SU-DHL-6 (cell line): Measurements from ENCODE around the gene GPRC5A.

Source experiments
- H2AFZ ChIP-seq: fragments of 200-600 bp; sonication (generic); 2 replicates; pipeline ENCODE4 v1.6.1; 2014; ENCODE audit warnings: low read depth, mild to moderate bottlenecking, moderate library complexity, mixed read lengths, antibody characterized with exemption, low read length; ENCODE audit not compliant: severe bottlenecking
- H3F3A ChIP-seq: fragments of 200-600 bp; shearing (Covaris generic); 2 replicates; pipeline ENCODE4 v1.6.0; 2016; ENCODE audit warnings: antibody characterized with exemption, mild to moderate bottlenecking; ENCODE audit not compliant: insufficient read depth
- H3K27ac ChIP-seq: fragments of 200-600 bp; sonication (generic); 2 replicates; pipeline ENCODE4 v1.5.1; 2016; ENCODE audit warnings: low read depth, mild to moderate bottlenecking, low read length, moderate library complexity, mixed read lengths
- H3K27me3 ChIP-seq: fragments of 200-600 bp; sonication (generic), shearing (Covaris generic); 2 replicates; pipeline ENCODE4 v1.6.0; 2014; ENCODE audit warnings: mild to moderate bottlenecking, low read length
- H3K36me3 ChIP-seq: fragments of 200-600 bp; sonication (generic); 2 replicates; pipeline ENCODE4 v1.6.1; 2014; ENCODE audit warnings: mild to moderate bottlenecking, low read length, mixed read lengths
- H3K4me2 ChIP-seq: fragments of 300-600, 200-600 bp; shearing (Covaris generic), sonication (generic); 2 replicates; pipeline ENCODE4 v1.6.0; 2014; ENCODE audit warnings: low read length, low read depth, mild to moderate bottlenecking; ENCODE audit not compliant: poor library complexity, severe bottlenecking
- H3K4me3 ChIP-seq: fragments of 200-600 bp; sonication (generic); 2 replicates; pipeline ENCODE4 v1.5.1; 2014; ENCODE audit warnings: antibody characterized with exemption, low read length, mild to moderate bottlenecking, mixed read lengths; ENCODE audit not compliant: insufficient read depth, poor library complexity, severe bottlenecking
- H3K79me2 ChIP-seq: fragments of 200-600 bp; sonication (generic); 2 replicates; pipeline ENCODE4 v1.6.1; 2014; ENCODE audit warnings: mild to moderate bottlenecking, low read length, moderate library complexity; ENCODE audit not compliant: insufficient read depth
- H3K9ac ChIP-seq: fragments of 200-600 bp; sonication (generic); 2 replicates; pipeline ENCODE4 v1.7.0; 2014; ENCODE audit warnings: mild to moderate bottlenecking, low read length
- H3K9me2 ChIP-seq: fragments of 200-600 bp; sonication (generic); replicated peaks from 2 replicates; pipeline ENCODE4 v1.6.1; 2014; ENCODE audit warnings: low read length; ENCODE audit not compliant: insufficient read depth
- H3K9me3 ChIP-seq: fragments of 200-600 bp; sonication (generic); 2 replicates; pipeline ENCODE4 v1.6.1; 2014; ENCODE audit warnings: low read length, mixed read lengths; ENCODE audit not compliant: insufficient read depth
- H4K20me1 ChIP-seq: fragments of 200-600 bp; sonication (generic); 2 replicates; pipeline ENCODE4 v1.6.1; 2014; ENCODE audit warnings: low read depth, mild to moderate bottlenecking, antibody characterized with exemption, low read length, moderate library complexity, mixed read lengths
- CTCF ChIP-seq: fragments of 200-600 bp; sonication (generic); IDR thresholded peaks from one replicate; pipeline ENCODE4 v1.5.1; 2017; ENCODE audit warnings: antibody characterized with exemption, mild to moderate bottlenecking, low read length, moderate library complexity; ENCODE audit not compliant: insufficient read depth, poor library complexity, severe bottlenecking
- EZH2phosphoT487 ChIP-seq: fragments of 200-600 bp; sonication (generic), shearing (Covaris generic); conservative IDR thresholded peaks from 2 replicates; pipeline ENCODE4 v1.6.1; 2018; ENCODE audit warnings: mild to moderate bottlenecking, antibody characterized with exemption, low read length, moderate library complexity, mixed read lengths

Gene GPRC5A

GRCh38 chr12:12903642-12904609, 12.6 kb downstream of the GPRC5A start:
- no peaks in the 10 kb centered on the region for H3K79me2 ChIP-seq
- H3K27me3 ChIP-seq: no peaks in the 10 kb centered on the region
- no peaks in the 10 kb centered on the region for H4K20me1 ChIP-seq
- no peak overlapping the region for H3K27ac ChIP-seq
- no peak overlapping the region for H3K4me2 ChIP-seq
- H3K4me3 ChIP-seq: no peak overlapping the region
- no peaks in the 10 kb centered on the region for H3K9me2 ChIP-seq
- no peaks in the 10 kb centered on the region for H3K36me3 ChIP-seq
- H3F3A ChIP-seq: no peaks in the 10 kb centered on the region
- no peak overlapping the region for H2AFZ ChIP-seq
- H3K9me3 ChIP-seq: no peaks in the 10 kb centered on the region
- no peak for TF ChIP-seq CTCF
- no peak for TF ChIP-seq EZH2phosphoT487
- H3K9ac ChIP-seq: no peak overlapping the region

GRCh38 chr12:12907552-12907951, 16.2 kb downstream of the GPRC5A start:
- Histone ChIP-seq H3K36me3 (no peaks in the 10 kb centered on the region), H3K9ac (no peak overlapping the region), H3K27me3 (no peaks in the 10 kb centered on the region), H4K20me1 (no peaks in the 10 kb centered on the region), H3K4me3 (no peak overlapping the region), H3K27ac (no peak overlapping the region), H3K9me3 (no peaks in the 10 kb centered on the region), H3F3A (no peaks in the 10 kb centered on the region), H3K4me2 (no peak overlapping the region), H2AFZ (no peak overlapping the region), H3K79me2 (no peaks in the 10 kb centered on the region), H3K9me2 (no peaks in the 10 kb centered on the region)
- TF ChIP-seq CTCF: no peak
- no peak for TF ChIP-seq EZH2phosphoT487

GRCh38 chr12:12908252-12908651, 16.9 kb downstream of the GPRC5A start:
- Histone ChIP-seq H2AFZ (no peak overlapping the region), H3K79me2 (no peaks in the 10 kb centered on the region), H3K9ac (no peak overlapping the region), H3K4me3 (no peak overlapping the region), H3K27me3 (no peaks in the 10 kb centered on the region), H3K4me2 (no peak overlapping the region), H3K27ac (no peak overlapping the region), H4K20me1 (no peaks in the 10 kb centered on the region), H3K36me3 (no peaks in the 10 kb centered on the region), H3F3A (no peaks in the 10 kb centered on the region), H3K9me2 (no peaks in the 10 kb centered on the region), H3K9me3 (no peaks in the 10 kb centered on the region)
- no peak for TF ChIP-seq EZH2phosphoT487
- no peak for TF ChIP-seq CTCF
